Measurements from ENCODE around the gene ABCC3.
A peak's percentile ranks its signal among the peaks of the same experiment; 100 is the strongest.

The ABCC3 gene

DNA sequence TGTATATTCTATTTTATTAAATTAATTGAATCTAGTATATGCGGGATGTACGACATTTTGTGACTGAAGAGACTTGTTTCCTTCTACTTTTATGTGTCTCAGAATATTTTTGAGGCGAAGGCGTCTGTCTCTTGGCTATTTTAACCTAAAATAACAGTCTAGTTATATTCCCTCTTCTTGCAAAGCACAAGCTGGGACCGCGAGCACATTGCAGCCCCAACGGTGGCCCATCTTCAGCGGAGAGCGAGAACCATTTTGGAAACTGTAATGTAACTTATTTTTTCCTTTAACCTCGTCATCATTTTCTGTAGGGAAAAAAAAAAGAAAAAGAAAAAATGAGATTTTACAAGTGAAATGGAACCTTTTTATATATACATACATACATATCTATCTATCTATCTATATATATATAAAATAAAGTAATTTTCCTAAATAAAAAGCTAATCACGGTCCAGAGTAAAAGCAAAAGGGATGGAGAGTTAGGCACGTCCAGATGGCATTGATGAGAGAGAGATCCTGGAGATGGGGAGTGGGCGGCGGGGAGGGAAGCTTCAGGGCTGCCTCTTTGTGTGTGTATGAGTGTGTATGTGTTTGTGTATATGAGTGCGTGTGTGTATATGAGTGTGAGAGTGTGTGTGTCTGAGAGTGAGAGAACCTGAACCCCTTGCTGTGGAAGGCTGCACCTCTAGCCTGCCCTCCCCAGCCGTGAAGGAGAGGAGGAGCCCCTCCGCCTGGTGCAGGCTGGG, 7.5 kb upstream of the ABCC3 start:
- DNase-seq (ENCODE audit: low spot score), result no peak

- DNase-seq (ENCODE audit: low spot score), result peak; percentile 83
These were observed 6.7 kb upstream of the ABCC3 start for GRCh38 chr17:50627782-50628601.

DNA sequence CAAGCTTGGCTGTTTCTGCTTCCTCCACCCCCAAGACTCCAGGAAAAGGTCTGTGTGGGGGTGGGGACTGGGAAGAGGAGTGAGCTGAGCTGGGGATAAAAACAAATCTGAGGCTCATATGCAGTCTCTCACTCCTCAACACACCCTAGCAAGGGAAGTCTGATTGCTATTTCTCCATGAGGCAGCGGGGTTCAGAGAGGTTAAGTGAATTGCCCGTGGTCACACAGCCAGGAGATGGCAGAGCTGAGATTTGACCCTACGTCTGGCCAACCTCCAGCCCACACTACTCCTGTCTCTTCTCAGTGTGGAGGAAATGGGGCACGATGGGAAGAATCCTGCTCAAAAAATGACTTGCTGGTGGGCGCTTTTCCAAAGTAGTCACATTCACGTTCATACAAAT, 4.8 kb upstream of the ABCC3 start:
- no peak for DNase-seq (ENCODE audit: low spot score)

GRCh38 chr17:50630524-50631194, 4.0 kb upstream of the ABCC3 start:
- peak; percentile 77 for DNase-seq (ENCODE audit: low spot score)

- DNase-seq (ENCODE audit: low spot score), result no peak
These were observed 3.3 kb upstream of the ABCC3 start for GRCh38 chr17:50631195-50631907.

GRCh38 chr17:50631908-50632571, 2.6 kb upstream of the ABCC3 start:
- DNase-seq (ENCODE audit: low spot score), result no peak

DNA sequence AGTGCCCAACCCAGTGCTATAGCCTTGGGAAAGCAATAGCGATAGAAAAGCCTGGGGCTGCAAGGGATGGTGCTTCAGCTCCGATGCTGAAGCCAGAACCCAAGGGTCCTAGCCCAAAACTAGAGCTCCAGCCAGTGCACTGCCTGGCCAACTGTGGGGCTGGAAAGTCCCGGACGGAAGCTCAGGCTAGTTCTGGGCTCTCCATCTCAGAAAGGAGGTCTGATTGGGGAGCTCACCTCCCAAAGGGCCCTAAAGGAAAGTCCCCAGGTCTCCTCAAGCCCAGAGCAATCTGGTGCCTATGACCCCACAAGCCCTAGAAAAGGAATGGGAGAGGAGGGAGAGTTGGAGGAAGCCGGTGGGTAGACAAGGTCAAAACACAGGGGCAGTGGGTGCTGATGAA, 2.0 kb upstream of the ABCC3 start:
- no peak for DNase-seq (ENCODE audit: low spot score)

DNA sequence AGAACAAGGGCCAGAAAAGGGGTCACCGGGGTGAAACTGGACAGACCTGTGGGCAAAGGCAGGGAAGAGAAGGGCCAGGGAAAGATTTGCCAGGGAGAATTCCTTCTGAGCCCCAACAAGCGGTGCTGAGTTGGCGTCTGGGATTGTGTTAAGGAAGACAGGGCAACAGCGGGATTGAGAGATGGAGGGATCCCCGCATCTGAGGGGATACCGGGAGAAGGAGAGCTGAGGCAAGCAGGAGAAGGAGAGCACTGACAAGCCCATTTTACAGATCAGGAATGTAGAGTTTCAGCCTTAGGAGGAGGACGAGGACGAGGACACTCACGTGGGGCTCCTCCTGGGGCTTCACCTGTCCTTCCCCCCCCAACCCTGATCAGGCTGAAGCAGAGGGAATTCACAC, 998 bp upstream of the ABCC3 start:
- DNase-seq (ENCODE audit: low spot score), result no peak

- peak; percentile 73 for DNase-seq (ENCODE audit: low spot score)
These were observed 442 bp downstream of the ABCC3 start for GRCh38 chr17:50634915-50635731.

DNA sequence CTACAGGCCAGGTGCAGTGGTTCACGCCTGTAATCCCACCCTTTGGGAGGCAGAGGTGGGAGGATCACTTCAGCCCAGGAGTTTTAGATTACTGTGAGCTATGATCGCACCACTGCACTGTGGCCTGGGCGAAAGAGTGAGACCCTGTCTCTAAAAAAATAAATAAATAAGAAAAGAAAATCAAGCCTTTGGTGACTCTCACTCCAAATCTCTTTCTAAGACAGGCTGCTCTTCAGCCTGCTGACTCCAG, 976 bp downstream of the ABCC3 start:
- no peak for DNase-seq (ENCODE audit: low spot score)

DNA sequence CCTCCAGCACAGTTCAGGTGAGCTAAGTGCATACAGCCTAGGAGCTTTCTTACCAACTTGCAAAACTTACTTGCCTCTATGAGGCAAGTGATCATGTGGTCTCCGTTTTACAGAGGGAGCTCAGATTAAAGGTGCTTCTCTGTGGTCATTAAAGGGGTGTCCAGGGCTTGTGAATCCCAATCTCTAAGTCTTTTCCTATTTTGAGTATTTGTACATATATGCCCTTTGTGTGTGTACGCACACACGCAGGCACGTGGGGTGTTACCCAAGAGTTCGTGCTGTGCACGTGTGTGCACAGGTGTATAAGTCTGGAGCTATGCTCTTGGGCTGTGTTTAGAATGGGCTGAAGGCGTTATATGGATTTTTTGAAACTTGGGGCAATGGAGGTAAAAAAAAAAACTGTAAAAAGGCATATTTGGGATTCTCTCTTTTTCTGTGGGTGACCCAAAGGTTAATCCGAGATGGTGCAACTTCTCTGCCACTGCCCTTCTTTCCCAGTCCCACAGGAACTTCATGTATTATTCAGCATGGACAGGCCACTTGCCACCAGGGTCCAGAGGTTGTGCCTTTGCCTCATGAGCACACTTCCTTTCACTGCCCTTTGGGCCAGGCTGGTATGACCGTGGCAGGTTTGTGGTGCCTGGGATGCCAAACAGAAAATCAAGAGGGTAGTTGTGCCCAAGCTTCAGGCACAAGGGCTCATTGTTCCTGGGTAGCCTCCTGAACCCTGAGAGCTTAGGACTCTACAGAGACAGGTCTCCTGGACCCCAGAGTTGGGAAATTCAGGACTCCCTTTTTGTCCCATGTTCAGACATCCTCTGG, 1.5 kb downstream of the ABCC3 start:
- no peak for DNase-seq (ENCODE audit: low spot score)

DNA sequence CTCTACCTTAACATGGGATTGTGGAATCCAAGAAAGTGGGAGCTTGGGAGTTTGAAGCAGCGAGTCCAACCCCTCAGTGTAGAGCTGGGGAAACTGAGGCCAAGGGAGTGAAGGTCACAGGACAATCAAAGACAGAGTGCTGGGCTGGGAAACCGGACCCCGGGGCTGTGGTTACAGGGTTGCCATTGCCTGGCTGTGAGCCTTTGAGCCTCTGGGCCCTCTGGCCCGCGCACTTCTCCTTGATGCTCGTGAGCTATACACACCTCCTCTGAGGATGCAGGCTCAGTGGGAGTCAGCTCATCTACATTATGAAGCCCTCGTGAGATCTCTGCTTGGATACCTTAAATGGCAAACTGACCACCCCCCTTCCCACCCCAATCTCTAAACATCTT, 2.1 kb downstream of the ABCC3 start:
- DNase-seq (ENCODE audit: low spot score), result no peak

DNA sequence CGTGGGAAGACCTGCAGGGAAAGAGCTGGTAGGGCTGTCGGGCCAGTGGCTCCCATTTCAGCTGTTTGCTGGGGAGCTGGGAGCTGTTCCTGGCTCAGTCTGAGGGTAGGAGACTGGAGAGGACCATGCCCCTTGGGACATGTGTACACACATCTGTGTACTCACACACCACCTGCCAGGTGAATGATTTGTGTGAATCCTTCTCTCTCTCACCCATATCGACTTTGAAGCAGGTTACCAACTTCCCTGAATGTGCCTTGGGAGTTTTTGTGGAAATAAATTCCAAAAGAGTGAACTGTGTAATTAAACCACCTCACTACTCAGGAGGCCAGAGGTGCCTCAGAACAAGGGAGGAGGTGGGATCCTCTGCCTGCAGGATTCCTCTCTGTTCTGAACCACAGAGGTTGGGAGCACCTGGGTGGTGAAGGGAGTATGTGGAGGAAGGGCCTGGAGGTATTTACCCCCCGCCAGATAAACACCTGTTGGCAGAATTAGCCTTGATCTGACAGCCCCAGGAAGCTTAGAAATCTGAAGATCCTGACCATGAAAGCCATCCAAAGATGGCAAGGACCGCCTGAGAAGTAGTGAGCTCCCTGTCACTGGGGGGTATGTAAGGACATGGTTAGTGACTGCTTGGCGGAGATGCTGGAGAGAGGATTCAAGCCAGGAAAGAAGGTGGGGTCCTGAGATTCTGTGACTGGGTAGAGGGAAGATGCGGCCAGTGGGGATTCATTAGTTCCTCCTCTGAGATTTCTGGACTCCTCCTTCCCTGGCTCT, 3.3 kb downstream of the ABCC3 start:
- no peak for DNase-seq (ENCODE audit: low spot score)

DNA sequence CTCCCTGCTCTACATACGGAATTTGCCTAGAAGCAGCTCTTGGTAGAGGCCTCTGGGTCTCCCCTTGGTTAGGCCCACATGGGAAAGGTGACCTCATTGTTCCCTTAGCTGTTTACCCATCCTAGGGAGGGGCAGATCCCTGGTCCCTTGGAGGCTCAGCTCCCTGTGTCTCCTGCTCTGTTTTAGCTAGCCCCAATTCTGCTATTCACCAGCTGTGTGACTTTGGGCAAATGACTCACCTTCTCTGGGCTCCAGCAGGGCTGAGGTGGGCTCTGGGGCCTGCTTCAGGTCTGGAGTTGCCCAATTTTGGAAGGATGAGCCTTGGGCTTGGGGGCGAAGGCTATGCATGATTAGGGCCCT, 3.9 kb downstream of the ABCC3 start:
- no peak for DNase-seq (ENCODE audit: low spot score)

DNA sequence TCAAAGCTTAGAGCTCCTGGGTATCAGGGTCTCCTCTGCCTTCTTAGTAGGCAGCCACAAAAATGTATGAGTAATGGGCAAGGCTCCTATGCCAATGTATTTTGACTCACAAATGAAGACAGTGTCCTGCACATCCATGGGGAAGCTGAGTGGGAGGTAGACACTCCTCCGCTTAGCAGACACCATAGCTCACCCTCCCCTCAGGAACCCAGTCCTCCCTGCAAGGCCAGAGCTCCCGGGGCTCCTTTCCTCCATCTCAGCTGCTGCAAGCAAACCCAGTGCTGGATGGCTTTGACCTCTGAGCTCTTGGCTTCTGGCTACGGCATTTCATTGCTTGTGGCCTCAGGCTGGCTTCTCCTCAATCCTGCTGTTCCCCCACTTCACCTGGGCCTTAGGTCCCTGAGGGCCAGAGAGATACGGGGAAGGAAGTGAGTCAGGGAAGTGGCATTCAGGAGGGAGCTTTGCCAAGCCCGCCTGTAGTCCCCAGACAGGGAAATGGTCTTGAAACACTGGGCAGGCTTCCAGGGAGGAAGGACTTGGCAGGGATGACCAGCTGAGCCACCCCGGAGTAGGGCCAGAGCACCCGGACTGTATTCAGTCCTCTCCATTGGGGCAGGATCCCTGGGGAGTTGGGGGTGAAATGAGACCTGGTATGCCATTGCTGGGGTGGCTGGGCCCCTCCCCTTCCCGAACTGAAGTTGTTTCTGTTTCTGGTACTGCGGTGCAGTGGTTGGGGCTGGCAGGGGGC, 4.5 kb downstream of the ABCC3 start:
- no peak for DNase-seq (ENCODE audit: low spot score)

GRCh38 chr17:50640686-50641351, 6.1 kb downstream of the ABCC3 start:
- no peak for DNase-seq (ENCODE audit: low spot score)

DNA sequence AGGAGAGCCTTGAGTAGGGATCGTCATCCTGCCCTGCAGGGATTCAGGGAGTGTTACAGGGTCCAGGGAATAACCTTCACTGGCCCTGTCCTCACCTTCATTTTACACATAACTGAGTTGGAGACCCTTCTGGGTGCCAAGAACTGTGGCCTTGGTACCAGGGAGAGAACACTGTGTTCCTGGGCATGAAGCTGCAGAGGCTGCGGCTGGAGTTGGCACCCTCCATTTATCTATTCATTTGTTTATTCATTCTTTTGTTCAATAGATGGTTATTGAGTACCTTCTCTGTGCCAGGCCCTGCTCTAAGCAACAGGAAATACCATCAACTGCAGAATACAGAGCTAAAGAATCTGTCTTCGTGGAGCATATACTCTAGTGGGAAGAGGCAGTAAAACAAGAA, 6.7 kb downstream of the ABCC3 start:
- no peak for DNase-seq (ENCODE audit: low spot score)

DNA sequence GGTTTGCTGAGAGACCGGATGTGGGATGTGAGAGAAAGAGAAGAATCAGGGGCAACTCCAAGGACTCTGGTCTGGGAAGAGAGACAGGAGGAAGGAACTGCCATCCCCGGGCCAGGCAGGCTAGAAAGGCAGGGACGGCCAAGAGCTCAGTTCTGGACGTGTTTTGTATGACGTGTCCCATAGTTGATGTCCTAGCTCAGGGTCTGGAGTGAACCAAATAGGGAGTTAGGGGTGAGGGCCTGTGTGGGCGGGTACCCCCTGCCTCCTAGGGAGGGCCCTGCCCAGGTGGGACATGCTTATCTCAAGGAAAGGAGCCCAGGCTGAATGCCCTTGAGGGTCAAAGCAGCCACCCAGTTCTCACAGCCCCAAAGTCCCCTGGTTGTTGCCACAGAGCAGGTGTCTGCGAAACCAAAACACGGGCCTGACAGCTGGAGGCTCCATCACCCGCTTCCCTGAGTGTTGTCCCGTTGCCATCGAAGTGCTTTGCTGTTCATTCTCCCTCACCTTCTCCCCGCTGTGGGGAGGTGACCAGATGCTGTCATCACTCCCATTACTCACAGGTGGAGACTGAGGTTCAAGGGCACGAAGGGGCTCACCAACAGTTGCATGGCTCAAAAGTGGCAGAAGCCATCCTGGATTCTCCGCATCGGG, 7.5 kb downstream of the ABCC3 start:
- no peak for DNase-seq (ENCODE audit: low spot score)

Data from ecto neural progenitor cell (in vitro differentiated cells).